ENCODE data around the gene DRAXIN.
A peak's percentile ranks its signal among the peaks of the same experiment; 100 is the strongest.

DRAXIN gene

DNA sequence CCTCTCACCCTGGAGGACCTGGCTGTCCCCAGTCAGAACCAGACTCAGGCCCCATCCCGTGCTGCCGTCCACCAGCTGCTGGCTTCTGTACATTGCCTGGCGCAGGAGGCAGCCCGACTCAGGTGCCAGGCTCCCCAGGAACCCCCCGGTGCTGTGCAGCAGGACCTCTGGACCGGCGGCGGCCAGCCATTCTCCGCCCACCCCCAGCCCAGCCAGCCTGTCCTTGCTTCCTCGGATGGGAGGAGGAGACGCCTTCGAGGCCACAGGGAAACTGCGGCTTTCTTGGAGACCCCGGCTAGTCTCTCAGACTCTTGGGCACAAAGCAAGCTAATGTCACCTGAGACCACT is 74.9 kb downstream of the DRAXIN start:
- no peak for DNase-seq

DNA sequence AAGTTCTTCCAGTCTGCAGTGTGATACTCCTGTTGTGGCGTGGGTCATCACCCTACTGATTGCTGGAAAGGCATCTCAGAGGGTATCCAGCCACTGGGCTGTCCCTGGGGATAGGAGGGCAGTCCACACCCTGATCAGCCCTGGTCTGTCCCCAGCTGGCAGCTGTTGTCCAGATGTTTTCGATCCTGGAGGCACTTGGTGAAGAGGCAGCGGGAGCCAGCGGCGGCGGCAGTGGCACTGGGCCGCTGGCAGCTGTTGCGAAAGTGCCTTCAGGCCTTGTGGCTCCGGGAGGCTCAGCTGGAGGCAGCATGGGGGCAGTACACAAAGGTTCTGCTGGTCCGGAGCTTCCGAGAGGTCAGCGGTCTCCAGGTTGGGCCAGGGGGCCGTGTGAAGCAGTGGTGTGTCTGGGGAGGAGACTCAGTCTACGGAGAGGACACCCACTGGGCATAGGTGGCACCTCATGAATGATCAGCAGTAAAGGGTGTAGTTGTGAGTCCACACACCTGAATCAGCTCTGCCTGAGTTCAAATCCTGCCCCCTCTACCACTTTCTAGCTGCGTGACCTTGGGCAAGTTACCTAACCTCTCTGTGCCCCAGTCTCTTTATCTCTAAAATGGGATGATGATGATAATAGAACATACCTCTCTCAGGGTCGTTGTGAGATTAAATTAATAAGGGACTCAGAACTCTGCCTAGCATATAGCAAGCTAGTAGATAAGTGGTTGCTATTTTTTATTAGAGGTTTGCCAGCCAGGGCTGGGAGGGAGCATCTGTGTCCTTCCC is 76.6 kb downstream of the DRAXIN start:
- DNase-seq = no peak

DNA sequence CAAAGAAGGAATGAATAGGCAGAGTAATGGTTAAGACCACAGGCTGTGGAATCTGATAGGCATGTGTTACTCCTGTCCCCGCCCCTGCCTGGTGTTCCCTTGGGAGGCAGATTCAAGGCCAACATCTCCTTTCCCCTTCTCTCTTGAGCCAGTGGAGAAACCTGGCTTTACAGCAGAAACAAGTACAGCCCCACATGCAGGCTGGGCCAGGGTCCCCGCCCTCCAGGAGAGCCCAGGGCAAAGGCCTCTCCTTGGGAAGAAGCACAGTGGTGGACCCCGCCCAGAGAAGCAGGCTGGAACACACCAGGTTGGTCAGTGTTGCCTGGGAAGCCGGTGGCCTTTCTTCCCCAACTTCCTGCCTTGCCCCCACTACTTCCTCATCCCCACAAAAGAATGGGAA is 77.3 kb downstream of the DRAXIN start:
- no peak for DNase-seq

DNA sequence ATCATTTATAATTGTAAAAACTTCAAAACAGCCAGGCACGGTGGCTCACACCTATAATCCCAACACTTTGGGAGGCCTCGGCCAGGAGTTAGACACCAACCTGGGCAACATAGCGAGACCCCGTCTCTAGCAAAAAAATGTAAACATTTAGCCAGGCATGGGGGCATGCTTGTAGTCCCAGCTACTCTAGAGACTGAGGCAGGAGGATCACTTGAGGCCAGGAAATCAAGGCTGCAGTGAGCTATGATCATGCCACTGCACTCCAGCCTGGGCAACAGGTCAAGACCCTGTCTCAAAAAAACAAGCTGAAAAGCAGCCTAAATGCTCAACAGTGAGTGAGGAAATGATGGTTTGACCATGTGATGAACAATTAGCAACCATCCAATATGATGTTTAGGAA is 77.8 kb downstream of the DRAXIN start:
- DNase-seq = no peak

DNA sequence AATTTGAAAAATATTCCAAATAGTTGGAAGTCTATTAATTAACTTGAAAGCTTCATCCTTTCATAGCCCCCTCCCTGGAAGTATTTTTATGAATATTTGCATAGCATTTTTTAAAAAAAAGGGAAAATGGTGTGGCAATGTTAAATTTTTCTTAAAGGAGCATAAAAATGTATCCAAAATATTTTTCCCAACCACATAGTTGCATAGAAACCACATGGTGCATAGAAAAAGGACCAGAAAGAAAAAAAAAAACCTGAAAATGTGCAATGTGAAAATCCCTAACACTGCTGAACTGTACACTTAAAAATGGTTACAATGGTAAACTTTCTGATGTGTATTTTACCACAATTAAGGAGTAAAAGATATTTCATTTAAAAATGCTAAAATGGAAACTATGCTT is 78.5 kb downstream of the DRAXIN start:
- peak; percentile 16 for DNase-seq

DNA sequence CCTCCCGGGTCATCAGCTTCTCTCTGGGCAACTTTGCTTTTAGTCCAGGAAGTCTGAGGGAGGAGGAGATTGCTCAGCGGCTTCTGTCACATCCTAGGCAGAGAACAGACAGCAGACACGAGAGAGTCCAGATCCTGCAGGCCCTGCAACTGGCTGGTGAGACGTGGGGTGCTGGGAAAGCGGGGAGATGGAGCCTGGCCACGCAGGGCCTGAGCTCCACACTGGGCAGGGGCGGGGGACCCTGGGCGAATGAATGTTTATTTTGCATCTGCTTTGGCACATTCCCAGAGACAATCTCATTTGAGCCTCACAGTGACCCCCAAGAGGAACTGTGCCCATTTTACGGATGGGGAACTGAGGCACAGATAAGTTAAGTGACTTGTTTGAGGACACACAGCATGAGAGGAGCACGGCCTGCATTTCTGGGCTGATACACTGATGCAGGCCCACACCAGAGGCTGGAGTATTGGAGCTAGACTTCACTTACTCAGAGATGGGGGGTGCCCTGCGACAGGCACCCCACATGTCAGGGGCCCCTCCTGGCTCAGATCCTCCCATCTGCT is 80.1 kb downstream of the DRAXIN start:
- DNase-seq = no peak

DNA sequence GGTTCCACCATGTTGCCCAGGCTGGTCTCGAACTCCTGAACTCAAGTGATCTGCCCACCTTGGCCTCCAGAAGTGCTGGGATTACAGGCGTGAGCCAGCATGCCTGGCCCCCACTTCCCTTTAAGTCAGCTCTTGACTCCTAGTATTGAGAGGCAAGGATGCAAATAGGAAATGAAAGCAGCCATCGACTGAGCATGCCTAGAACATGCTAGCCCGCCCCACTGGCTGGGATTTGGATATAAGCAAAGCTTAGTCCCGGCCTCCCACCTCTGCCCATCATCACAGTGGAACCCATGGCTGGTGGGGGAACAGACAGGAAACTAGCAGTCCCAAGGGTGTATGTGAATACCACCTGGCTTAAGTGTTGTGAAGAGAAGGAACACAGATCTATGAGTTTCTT is 80.9 kb downstream of the DRAXIN start:
- no peak for DNase-seq

DNA sequence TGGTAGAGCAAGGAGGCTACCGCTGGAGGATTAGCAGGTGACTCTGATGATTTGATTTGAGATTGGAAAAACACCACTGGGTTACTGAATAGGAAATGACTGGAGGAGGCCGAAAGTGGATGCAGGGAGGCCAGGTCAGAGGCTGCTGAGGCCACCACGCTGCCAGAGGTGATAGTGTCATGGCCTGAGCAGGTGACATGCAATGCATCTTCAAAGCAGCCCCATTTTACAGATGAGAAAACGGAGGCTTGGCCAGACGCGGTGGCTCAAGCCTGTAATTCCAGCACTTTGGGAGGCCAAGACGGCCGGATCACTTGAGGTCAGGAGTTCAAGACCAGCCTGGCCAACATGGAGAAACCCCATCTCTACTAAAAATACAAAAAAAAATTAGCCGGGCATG is 83.2 kb downstream of the DRAXIN start:
- DNase-seq = no peak

Measured in fibroblast of skin of right quadriceps (primary cell).